HG02938 (cell line): ENCODE measurements around the gene ACAD9.
"Not testable (repeated sequence)": the region's sequence is repeated elsewhere in the genome, so short reads cannot be mapped to it uniquely, and the experiment has no call there.

Experiments used
- ATAC-seq: cut with Tn5 transposase; IDR thresholded peaks from one replicate; pipeline ENCODE4 v1.9.1; 2021; ENCODE audit warnings: mild to moderate bottlenecking, moderate library complexity; ENCODE audit not compliant: unreplicated experiment

ACAD9 gene

DNA sequence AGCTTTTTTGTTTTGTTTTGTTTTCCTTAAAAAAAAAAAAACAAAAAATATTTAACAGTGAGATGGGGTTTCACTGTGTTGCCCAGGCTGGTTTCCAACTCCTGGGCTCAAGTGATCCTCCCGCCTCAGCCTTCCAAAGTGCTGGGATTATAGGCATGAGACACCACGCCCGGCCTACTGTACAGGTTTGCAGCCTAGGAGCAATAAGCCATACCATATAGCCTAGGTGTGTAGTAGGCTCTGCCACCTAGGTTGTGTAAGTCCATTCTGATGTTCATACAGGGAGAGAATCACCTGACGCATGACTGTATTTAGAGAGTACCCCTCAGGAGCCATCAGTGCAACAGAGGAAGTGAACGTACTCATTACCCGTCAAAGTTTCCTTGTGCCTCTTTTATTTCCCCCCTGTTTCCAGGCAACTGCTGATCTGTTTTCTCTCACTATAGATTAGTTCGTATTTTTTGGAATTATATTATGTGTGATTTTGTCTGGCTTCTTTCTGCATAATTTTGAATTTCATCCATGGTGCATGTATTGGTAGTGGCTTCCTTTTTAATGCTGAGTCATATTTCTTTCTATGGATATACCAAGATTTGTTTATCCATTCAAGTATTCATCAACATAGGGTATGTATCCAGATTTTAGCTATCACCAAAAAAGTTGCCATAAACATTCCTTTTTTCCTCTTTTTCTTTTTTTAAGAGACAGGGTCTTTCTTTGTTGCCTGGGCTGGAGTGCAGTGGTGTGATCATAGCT is 9.9 kb downstream of the ACAD9 start:
- ATAC-seq: no peak

DNA sequence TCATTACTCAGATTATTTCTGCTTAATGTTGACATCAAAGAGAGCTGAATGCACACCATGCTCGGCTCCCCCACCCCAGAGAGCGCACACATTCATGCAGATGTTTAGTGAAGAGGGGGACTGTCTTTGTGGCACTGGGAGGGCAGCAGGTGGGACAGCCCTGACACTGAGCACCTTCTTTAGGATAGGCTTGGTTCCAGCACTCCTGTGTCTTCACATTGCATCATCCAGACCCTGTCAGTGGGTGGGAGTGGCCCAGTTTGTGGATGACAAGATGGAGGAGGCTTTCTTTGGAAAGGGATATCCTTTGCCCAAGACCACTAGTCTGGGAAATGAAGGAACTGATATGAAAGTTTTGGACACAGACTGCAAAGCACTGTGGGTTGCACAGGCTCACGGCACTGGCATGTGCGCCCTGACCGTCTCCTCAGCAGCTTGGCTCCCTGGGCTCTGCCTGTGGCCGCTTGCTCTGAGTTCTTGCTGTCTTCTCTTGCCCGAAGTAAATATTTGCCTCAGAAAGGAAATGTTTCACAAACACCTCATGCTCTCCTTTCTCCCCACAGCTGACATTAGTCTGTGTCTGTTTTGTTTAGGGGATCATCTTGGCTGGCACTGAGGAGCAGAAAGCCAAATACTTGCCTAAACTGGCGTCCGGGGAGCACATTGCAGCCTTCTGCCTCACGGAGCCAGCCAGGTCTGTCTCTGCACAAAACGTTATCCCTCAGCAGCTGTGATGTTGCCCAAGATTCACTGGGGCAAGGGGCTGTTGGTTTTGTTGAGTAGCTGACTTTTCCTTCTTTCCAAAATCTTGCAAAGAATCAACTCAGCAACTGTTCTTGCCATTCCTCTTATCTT is 16.6 kb downstream of the ACAD9 start:
- ATAC-seq: no peak

DNA sequence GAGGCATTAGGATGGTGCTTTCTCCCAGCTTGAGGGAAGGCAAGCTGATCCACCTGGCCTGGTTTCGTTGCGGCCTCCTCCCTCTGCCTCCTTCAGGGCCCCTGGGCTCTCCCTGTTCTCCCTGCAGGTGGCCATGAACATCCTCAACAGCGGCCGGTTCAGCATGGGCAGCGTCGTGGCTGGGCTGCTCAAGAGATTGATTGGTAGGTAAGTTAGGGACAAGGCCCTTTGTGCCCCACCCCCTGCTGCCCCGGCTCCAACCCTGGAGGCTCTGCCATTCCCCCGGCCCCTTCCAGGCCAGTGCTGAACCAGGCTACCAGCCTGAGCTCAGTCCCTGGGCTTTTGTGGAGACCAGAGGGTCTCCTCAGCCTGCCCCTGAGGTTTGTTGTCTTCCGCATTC is 23.0 kb downstream of the ACAD9 start:
- no peak for ATAC-seq

DNA sequence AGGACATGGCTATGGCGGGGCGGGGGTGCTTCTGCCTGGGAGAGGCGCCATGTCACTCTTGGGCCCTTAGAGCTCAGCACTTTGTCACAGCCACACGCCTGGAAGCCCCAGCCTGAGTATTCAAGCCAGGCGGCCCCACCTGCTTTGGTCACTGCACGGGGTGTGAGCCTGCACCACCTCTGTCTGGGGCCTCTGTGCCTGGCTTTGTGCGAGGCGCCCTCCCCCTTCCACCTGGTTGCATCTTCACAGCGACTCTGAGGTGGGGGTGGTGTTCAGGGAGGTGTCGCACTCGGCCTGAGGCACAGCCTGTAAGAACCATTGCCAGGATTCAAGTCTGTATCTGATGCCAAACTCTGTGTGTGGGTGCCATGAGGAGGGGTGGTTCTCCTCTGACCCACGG is 24.1 kb downstream of the ACAD9 start:
- ATAC-seq: no peak

DNA sequence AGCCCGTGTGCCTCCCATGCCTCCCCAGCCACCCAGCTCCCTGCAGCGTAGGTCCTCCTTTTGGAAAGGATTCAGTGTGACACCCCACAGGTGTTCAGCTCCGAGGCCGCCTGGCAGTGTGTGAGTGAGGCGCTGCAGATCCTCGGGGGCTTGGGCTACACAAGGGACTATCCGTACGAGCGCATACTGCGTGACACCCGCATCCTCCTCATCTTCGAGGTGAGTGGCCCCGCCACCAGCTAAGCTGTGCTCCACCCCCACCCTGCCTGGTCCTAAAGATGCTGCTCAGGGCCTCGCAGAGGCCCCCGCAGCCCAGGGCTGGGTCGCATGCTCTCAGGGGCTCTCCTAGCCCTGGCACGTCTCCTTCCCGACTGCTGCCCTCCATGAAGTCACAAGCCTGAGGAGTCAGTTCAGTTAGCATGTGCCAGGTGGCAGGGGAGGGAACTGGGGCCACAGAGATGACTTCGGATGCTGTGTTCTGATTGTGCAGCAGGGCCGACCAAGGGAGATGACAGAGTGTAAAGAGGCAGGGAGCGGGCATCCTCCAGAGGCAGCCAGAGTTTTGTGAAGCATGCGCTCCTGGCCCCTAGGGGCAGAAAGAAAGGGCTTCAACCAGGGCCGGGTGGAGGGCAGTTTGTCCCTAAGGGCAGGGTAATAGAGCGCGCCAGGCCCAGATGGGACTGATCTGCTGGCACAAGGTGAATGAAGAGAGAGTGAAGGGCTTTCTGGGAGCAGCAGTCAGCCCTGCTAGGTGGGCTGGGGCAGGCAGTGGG is 26.8 kb downstream of the ACAD9 start:
- no peak for ATAC-seq

DNA sequence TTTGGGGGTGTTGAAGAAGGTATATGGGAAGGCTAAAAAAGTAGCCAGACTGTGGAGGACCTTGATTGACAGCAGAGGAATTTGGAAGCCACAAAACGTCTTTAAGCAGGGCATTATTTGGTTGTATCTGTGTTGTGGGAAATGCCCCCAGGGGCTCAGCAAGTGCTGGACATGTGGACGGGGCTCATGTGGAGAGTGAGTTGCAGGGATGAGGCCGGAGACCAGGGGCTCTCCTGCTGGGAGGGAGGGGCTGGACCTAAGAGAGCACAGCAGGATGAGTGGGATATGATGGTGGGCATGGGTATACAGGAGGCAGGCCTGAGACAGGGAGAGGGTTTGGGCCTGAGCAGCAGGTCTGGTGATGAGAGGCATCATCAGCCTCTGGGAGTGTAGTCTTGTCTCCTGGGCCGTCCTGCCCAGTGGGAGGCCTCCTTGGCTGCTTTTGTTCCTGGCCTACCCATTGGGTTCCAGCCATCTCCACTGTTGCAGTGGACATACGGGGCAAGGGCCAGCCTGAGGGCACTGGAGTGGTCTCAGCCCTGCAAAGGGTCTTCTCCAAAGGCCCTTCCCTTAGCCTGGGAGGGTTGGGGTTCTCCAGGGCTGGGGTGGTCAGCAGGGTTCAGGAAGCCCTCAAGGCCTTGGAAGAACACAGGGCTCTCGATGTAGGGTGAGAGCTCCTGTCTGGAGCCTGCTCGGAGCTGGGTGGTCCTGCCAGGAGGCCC is 27.5 kb downstream of the ACAD9 start:
- ATAC-seq: no peak

DNA sequence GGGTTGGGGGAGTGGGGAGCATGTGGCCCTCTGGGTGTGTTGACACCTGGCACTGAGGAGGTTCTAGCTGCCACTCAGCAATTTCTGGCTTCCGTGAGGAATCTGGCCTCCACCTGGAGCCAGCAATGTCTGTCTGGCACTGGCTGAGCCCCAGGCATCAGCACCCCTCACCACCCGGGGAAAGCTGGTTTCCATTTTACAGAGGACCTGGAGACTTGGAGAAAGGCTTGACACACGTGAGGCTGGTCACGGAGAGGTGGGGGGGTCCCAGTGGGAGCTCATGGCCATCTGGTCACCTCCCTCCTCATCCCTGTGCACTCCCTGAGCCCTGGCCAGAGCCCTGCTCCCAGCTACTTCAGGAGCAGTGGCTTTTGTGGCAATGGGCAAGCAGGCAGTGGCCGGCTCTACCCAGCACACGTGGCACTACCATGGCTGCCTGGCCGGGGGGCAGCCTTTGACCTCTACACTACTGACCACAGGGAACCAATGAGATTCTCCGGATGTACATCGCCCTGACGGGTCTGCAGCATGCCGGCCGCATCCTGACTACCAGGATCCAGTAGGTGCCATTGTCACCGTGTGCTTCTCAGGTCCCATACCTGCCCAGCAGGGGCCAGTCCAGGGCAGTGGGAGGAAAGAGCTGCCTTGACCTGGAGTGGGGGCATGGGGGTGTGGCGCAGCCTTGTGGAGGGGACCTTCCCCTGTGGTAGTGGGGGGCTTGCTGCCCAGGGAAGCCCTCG is 28.5 kb downstream of the ACAD9 start:
- ATAC-seq: no peak

DNA sequence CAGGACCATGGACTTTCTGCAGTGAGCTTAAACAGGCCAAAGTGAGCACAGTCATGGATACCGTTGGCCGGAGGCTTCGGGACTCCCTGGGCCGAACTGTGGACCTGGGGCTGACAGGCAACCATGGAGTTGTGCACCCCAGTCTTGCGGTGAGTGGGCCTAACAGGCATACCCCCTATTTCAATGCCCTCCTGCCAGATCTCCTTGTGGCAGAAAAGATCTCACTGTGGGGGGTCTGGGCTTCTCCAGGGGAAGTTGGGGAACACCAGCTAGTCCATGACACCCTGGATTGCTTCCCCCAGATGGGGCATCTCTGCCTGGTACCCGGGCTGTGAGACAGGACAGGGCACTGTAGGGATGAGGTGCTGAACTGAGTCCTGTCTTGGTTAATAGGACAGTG is 29.5 kb downstream of the ACAD9 start:
- no peak for ATAC-seq

DNA sequence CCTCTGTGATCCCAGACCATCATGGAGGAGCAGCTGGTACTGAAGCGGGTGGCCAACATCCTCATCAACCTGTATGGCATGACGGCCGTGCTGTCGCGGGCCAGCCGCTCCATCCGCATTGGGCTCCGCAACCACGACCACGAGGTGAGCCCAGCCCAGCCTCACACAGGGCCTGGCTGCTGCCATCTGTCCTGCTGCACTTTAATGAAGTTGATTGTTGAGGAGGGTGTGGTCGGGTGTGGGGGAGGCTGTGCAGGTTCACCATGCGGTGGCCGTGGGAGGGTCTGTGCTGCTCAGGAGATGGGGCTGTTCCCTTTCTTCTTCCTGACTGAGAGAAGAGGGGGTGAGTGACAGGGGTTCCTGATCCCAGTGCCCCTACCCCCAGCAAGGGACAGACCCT is 30.6 kb downstream of the ACAD9 start:
- no peak for ATAC-seq

DNA sequence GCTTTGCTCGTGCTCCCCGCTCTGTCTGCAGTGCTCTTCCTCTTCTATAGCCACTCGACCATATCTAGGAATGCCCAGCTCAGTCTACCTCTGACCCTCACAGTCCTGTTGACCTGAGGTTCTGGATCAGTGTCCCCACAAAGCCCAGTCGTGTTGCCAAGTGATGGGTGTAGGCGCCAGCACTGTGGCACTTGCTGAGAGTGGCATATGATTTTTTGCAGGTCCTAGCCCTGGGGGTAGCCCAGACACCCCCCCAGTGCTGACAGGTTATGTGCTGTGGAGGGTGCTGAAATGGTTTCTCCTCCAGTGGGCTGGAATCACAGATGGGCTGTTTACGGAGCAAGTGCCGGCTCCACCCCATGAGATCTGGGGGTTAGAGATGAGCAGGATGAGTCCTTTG is 32.5 kb downstream of the ACAD9 start:
- no peak for ATAC-seq

DNA sequence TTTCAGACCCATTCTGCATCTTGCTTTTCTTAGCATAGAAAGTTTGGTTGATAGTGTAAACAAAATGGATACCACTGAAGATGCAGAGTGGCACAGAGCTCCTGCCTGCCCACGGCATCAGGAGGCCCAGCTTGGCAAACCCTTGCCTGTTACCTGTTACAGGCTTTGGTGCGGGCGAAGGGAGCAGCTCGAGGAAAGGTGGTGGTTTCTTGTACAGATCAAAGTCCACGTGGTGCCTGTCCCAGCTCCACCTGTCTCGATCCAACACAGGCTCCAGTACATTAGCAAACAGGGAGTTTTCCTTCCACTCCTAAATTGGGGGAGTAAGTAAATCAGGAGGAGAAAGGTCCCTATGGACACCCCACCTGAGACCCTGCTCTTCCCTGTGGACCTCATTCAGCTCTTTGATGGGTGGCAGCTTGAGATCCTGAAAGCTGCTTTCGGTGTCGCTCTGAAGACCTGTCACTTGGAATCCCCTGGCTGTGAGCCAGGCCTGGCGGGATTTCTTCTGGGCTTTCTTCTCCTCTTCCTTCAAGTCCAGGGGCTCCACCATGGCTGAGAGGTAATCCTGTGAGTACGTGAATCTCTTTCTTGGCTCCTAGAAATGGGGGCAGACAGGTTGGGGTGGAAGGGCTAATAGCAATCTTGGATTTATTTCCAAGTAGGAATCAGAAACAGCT is 35.7 kb downstream of the ACAD9 start:
- no peak for ATAC-seq

DNA sequence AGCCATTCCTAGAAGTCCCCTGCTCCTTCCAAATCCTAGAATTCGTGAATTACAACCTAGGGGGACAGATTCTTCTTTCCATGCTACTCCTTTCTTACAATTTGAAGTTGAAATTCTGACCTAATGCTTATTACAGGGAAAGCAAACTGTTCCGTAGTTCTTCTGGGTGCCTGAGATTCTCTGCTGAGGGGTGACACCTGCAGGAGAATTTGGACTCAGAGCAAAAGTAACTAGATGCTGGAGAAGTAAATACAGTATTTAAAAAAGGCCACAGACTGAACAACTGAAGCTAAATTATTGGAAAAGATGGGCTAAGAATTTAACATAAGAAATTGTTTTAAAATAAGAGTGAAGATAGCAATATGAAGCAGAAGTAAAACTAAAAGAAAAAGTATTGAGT is 37.9 kb downstream of the ACAD9 start:
- no peak for ATAC-seq

DNA sequence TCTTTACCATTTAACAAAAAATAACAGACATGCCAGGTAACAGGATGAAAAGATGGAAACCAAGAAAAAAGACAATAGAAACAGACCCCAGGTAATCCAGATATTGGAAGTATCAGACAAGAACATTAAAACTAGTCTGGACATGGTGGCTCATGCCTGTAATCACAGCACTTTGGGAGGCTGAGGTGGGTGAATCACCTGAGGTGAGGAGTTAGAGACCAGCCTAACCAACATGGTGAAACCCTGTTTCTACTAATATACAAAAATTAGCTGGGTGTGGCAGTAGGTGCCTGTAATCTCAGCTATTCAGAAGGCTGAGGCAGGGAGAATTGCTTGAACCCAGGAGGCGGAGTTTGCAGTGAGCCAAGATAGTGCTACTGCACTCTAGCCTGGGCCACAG is 40.6 kb downstream of the ACAD9 start:
- ATAC-seq: no peak

DNA sequence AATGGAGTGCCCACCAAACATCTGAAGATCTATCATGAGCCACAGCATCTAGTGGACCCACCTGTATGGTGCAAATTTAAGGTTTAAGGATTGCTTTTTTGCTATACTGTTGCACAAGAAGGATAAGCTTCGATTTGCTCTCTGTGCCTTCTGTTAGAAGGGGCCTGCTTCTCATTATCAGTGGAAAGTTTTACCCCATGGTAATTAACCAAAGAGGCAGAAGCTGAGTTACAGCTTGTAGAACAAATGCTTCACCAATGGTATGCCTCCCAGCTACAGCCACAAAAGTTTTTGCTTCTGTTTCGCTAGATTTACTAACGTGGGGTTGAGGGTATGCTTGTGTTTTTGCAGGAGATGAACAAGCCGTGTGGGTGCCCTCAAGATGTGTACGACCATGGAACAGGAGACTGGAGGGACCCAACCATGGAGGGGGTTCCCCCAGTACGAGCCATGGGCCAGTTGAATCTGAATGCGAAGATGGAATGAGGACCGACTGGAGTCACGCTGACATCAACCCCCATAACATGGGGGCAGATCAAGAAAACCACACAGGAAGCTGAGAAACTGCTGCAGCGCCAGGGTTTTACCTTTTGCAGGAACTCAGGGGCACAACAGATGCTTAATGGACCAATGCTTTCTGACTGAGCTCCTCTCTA is 43.5 kb downstream of the ACAD9 start:
- ATAC-seq: no peak

DNA sequence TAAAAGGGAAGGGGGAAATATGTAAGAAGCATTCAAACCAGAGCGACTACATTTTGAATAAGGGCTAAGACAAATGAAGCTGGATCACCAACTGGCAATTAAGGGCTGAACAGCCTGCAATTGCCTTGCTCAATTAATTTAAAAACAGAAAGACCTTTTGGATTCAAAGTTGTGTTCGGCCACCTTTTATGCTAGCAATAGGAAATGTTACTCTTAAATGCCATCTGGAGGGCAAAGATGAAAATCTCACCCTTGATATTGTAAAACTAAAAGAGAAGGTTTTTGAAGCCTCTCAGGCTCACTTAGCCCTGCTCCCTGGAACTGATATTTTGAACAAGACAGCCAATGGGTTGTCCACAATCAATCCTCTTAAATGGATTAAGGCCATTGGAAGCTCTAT is 44.2 kb downstream of the ACAD9 start:
- ATAC-seq: no peak

DNA sequence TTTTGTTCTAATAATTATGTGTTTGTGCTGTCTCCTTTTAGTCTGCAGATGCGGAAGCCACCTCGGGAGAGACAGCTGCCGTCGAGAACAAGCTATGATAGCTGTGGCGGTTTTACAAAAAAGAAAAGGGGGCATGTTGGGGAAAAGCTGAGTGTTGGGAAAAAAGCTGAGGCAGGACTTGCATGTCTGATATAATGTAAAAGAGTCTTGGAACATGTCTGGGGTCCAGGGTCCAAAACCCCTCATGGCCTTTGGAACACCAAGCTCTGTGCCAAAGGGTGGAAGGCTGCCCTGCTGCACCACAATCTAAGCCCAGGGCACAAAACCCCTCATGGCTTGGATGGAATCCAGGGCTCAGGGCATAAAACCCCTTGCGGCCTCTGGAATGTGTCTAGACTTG is 44.6 kb downstream of the ACAD9 start:
- ATAC-seq: not testable (repeated sequence)

DNA sequence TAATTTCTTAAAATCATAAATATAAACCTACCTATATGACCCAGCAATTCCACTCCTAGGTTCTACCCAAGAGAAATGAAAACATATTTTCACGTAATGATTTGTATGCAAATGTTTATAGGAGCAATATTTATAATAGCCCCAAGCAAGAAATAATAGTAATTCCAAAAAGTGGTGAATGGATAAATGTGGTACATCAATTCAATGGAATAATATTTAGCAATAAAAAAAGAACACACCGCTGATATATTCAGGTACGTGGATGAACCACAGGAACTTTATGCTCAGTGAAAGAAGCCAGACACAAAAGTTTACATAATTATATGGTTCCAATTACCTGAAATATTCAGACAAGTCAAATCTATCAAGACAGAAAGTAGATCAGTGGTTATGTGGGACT is 49.9 kb downstream of the ACAD9 start:
- ATAC-seq: no peak

DNA sequence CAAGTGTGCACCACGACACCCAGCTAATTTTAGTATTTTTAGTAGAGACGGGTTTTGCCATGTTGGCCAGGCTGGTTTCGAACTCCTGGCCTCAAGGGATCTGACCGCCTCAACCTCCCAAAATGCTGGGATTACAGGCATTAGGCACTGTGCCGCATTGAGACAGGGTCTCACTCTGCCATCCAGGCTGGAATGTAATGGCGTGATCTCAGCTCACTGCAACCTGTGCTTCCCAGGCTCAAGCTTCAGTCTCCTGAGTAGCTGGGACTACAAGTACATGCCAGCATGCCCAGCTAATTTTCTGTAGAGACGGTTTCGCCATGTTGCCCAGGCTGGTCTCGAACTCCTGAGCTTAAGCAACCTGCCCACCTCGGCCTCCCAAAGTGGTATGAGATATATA is 51.6 kb downstream of the ACAD9 start:
- ATAC-seq: no peak

DNA sequence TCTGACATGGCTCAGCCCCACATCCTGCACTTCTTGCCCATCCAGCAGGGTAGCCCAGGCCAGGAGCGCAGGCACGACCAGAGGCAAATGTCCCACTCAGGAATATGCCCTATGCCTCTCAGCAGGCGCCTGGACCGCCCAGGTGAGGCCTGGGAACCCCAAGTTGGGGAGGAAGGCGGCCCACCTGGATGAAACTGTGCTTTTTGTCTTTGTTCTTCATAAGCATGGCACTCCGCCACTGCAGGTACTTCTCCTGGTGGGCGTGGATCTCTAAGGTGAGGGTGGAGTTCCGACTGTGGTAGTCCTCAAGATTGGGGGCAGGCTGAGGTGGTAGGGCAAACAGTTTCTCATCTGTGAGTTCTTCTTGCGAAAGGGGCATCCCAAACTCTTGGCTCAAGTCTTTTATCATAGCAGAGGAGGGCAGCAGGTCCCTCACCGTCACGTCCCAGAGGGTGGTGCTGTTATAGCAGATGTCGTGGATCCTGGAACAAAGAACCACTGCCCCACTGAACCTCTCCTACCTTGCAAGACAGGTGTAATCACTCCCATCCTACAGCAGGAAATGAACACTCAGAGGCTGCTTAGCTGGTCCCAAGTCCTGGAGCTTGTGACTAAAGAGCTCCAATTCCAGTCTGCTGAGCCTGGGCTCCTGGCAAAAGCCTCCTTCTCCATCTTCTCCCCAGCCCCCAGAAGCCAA is 53.2 kb downstream of the ACAD9 start:
- ATAC-seq: no peak
